Endothelial cell of umbilical vein (primary cell): ENCODE results near the gene PLXDC2.

ENCODE experiments used
- EZH2 ChIP-seq: IDR thresholded peaks from 2 replicates; pipeline ENCODE4 v1.6.1; 2012; ENCODE audit warnings: borderline replicate concordance, low read depth, mild to moderate bottlenecking, moderate library complexity, low read length, inconsistent platforms; ENCODE audit not compliant: severe bottlenecking
- POLR2A ChIP-seq: IDR thresholded peaks from 2 replicates; pipeline ENCODE4 v1.6.1; 2012; ENCODE audit warnings: low read depth, mild to moderate bottlenecking, control low read depth, low read length
- POLR2AphosphoS5 ChIP-seq: IDR thresholded peaks from 2 replicates; pipeline ENCODE4 v1.6.1; 2012; ENCODE audit warnings: low read depth, mild to moderate bottlenecking, control low read depth, low read length, moderate library complexity; ENCODE audit not compliant: insufficient read depth
- TF ChIP-seq, protein P1 (sequence below), 2 donors: IDR thresholded peaks; 1 replicate in 1 of 2; 2 replicates in 1 of 2; pipeline ENCODE4 v1.5.1; 2011; ENCODE audit warnings: low read length in 2 of 2, mild to moderate bottlenecking in 2 of 2, moderate library complexity in 2 of 2, control low read depth in 1 of 2, inconsistent platforms in 1 of 2, low read depth in 1 of 2; ENCODE audit not compliant: insufficient read depth in 1 of 2; ENCODE audit errors: extremely low read depth in 1 of 2

DNA sequence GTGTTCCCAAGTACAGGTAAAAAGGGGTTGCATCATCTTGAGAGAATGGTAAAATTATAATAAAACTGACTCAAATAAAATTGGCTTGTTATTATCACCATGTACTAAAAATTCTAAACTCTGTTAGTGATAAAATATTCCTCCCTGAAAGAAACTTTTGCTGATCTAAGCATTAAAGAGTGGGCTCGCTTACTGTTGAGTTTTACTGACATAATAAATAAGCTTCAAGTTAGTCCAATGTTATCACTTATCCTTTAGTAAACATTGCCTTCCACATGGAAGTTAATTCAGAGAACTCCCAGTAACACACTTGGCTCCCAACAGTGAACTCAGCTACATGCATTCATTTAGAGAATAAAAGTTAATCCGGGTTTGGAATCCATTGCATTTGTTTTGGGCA is 456.4 kb downstream of the PLXDC2 start:
- TF ChIP-seq, protein P1, sequence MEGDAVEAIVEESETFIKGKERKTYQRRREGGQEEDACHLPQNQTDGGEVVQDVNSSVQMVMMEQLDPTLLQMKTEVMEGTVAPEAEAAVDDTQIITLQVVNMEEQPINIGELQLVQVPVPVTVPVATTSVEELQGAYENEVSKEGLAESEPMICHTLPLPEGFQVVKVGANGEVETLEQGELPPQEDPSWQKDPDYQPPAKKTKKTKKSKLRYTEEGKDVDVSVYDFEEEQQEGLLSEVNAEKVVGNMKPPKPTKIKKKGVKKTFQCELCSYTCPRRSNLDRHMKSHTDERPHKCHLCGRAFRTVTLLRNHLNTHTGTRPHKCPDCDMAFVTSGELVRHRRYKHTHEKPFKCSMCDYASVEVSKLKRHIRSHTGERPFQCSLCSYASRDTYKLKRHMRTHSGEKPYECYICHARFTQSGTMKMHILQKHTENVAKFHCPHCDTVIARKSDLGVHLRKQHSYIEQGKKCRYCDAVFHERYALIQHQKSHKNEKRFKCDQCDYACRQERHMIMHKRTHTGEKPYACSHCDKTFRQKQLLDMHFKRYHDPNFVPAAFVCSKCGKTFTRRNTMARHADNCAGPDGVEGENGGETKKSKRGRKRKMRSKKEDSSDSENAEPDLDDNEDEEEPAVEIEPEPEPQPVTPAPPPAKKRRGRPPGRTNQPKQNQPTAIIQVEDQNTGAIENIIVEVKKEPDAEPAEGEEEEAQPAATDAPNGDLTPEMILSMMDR (IDR thresholded peaks at IDR 0.05; ENCODE audit: extremely low read depth in 1 of 2, insufficient read depth in 1 of 2, low read depth in 1 of 2, low read length in 2 of 2) = no peak
- TF ChIP-seq POLR2A (no peak), POLR2AphosphoS5 (no peak), EZH2 (no peak)
